Astrocyte (in vitro differentiated cells and primary cell): Measurements from ENCODE around the gene RIOK2. TPM values are rescaled to one million over a fixed set of nuclear protein-coding genes. Genes with fewer than 3 reads are reported as not detected.

Experiments used
- DNase-seq: peaks from one replicate; pipeline ENCODE4 v3.0.0-alpha.2; 2010; ENCODE audit warnings: low read depth
- FAIRE-seq: peaks from 2 replicates; lab custom pipeline; 2011; peaks lifted over from hg19 to GRCh38; lab: Jason Lieb, UNC
- H2AFZ ChIP-seq: 2 replicates; pipeline ENCODE4 v1.6.0; 2012; ENCODE audit warnings: low read depth, low read length, inconsistent platforms
- H3K27ac ChIP-seq: 2 replicates; pipeline ENCODE4 v1.5.1; 2011; ENCODE audit warnings: low read depth, low read length, inconsistent platforms
- H3K27me3 ChIP-seq: 2 replicates; pipeline ENCODE4 v1.6.0; 2011; ENCODE audit warnings: low read length, inconsistent platforms; ENCODE audit not compliant: insufficient read depth
- H3K36me3 ChIP-seq: 2 replicates; pipeline ENCODE4 v1.5.1; 2011; ENCODE audit warnings: low read length, inconsistent platforms; ENCODE audit not compliant: insufficient read depth
- H3K4me1 ChIP-seq: 2 replicates; pipeline ENCODE4 v1.5.1; 2011; ENCODE audit warnings: low read length, inconsistent platforms; ENCODE audit not compliant: insufficient read depth
- H3K4me2 ChIP-seq: 2 replicates; pipeline ENCODE4 v1.6.0; 2012; ENCODE audit warnings: low read length, inconsistent platforms
- H3K4me3 ChIP-seq: 2 replicates; pipeline ENCODE4 v1.5.1; 2011; ENCODE audit warnings: low read depth, mild to moderate bottlenecking, low read length, inconsistent platforms; ENCODE audit not compliant: insufficient read depth
- H3K79me2 ChIP-seq: 2 replicates; pipeline ENCODE4 v1.6.0; 2012; ENCODE audit warnings: mild to moderate bottlenecking, low read length, inconsistent platforms; ENCODE audit not compliant: insufficient read depth
- H3K9ac ChIP-seq: 2 replicates; pipeline ENCODE4 v1.6.0; 2012; ENCODE audit warnings: mild to moderate bottlenecking, low read length, inconsistent platforms
- H3K9me3 ChIP-seq: 2 replicates; pipeline ENCODE4 v1.5.1; 2012; ENCODE audit warnings: low read depth, mild to moderate bottlenecking, low read length, inconsistent platforms; ENCODE audit not compliant: insufficient read depth
- H4K20me1 ChIP-seq: 2 replicates; pipeline ENCODE4 v1.6.0; 2012; ENCODE audit warnings: low read length, inconsistent platforms; ENCODE audit not compliant: insufficient read depth
- H3K27ac Mint-ChIP-seq: one replicate; pipeline ENCODE4 v1.8.0; 2021; ENCODE audit warnings: mild to moderate bottlenecking, mixed read lengths; ENCODE audit not compliant: unreplicated experiment
- H3K27me3 Mint-ChIP-seq: one replicate; pipeline ENCODE4 v1.8.0; 2021; ENCODE audit warnings: low read depth, mixed read lengths; ENCODE audit not compliant: unreplicated experiment
- H3K36me3 Mint-ChIP-seq: one replicate; pipeline ENCODE4 v1.8.0; 2021; ENCODE audit warnings: low read depth, mixed read lengths; ENCODE audit not compliant: unreplicated experiment
- H3K4me1 Mint-ChIP-seq: one replicate; pipeline ENCODE4 v1.8.0; 2021; ENCODE audit warnings: low read depth, mixed read lengths; ENCODE audit not compliant: unreplicated experiment
- H3K4me3 Mint-ChIP-seq: one replicate; pipeline ENCODE4 v1.8.0; 2021; ENCODE audit warnings: mild to moderate bottlenecking, moderate library complexity, mixed read lengths; ENCODE audit not compliant: unreplicated experiment
- H3K9me3 Mint-ChIP-seq: one replicate; pipeline ENCODE4 v1.8.0; 2021; ENCODE audit warnings: mild to moderate bottlenecking, mixed read lengths; ENCODE audit not compliant: unreplicated experiment
- EZH2 ChIP-seq: IDR thresholded peaks from 2 replicates; pipeline ENCODE4 v1.6.1; 2012; ENCODE audit warnings: mild to moderate bottlenecking, low read length, inconsistent platforms; ENCODE audit not compliant: insufficient read depth
- total RNA-seq: library from RNA; stranded (reverse); gene quantifications from 2 replicates; pipeline ENCODE4 v1.2.1, GENCODE V29; 2021
- TF ChIP-seq, protein P1 (sequence below): IDR thresholded peaks from 2 replicates; pipeline ENCODE4 v1.5.1; 2011; ENCODE audit warnings: low read depth, mild to moderate bottlenecking, inconsistent platforms, low read length, moderate library complexity; ENCODE audit not compliant: insufficient read depth

Gene RIOK2
- total RNA-seq, 1 donor from 2014 or later: 39.4 TPM

DNA sequence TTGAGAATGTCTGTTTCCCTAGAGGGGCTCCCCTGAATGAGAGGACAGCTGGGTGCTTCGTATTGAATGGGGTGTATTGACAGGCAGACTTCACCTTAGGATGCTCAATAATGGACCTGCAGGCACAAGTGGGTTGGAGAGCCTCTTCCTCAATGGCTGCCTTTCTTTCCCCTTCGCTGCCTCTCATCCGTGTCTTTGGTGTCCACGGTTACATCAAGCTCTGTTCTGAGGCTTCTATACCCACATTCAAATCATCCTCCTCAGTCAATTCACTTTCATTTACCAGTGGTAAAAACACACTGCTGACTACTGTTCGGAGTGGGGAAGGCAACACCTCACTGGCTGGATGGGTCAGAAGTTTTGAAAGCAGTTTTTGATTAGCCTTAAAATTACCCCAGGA lies 61.2 kb downstream of the RIOK2 start:
- no peak overlapping the region for H3K4me2 ChIP-seq
- no peaks in the 10 kb centered on the region for H3K27me3 Mint-ChIP-seq
- peaks cover 3% of the 10 kb centered on the region for H3K4me1 Mint-ChIP-seq
- no peaks in the 10 kb centered on the region for H3K36me3 ChIP-seq
- H3K27ac Mint-ChIP-seq: no peak overlapping the region
- H3K4me3 ChIP-seq: no peak overlapping the region
- no peaks in the 10 kb centered on the region for H3K79me2 ChIP-seq
- H3K9me3 ChIP-seq: no peaks in the 10 kb centered on the region
- H4K20me1 ChIP-seq: no peaks in the 10 kb centered on the region
- FAIRE-seq (no peak), DNase-seq (no peak)
- H3K9me3 Mint-ChIP-seq: no peaks in the 10 kb centered on the region
- no peaks in the 10 kb centered on the region for H3K4me1 ChIP-seq
- H3K36me3 Mint-ChIP-seq: no peaks in the 10 kb centered on the region
- H3K9ac ChIP-seq: no peak overlapping the region
- no peaks in the 10 kb centered on the region for H3K27me3 ChIP-seq
- no peak overlapping the region for H3K4me3 Mint-ChIP-seq
- TF ChIP-seq, protein P1, sequence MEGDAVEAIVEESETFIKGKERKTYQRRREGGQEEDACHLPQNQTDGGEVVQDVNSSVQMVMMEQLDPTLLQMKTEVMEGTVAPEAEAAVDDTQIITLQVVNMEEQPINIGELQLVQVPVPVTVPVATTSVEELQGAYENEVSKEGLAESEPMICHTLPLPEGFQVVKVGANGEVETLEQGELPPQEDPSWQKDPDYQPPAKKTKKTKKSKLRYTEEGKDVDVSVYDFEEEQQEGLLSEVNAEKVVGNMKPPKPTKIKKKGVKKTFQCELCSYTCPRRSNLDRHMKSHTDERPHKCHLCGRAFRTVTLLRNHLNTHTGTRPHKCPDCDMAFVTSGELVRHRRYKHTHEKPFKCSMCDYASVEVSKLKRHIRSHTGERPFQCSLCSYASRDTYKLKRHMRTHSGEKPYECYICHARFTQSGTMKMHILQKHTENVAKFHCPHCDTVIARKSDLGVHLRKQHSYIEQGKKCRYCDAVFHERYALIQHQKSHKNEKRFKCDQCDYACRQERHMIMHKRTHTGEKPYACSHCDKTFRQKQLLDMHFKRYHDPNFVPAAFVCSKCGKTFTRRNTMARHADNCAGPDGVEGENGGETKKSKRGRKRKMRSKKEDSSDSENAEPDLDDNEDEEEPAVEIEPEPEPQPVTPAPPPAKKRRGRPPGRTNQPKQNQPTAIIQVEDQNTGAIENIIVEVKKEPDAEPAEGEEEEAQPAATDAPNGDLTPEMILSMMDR: no peak
- no peak for TF ChIP-seq EZH2
- H3K27ac ChIP-seq: no peak overlapping the region
- no peak overlapping the region for H2AFZ ChIP-seq

DNA sequence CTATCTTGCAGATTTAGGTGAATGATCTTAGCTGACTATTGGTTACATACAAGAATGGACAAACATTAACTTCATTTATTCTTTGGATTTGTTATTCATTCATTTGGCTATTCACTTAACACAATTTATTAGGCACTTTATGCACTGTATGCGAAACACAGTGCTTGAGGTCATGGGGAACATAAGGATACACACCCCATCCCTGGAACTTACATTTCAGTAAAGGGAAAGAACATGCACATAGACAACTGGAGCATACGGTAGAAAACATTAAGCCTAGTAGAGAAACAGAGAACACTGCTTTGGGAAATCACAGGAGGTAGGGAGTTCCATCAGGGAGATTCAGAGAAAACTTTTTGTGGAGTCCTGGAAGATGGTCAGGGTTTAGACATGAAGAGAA lies 62.9 kb downstream of the RIOK2 start:
- TF ChIP-seq, protein P1: no peak
- no peak for TF ChIP-seq EZH2

DNA sequence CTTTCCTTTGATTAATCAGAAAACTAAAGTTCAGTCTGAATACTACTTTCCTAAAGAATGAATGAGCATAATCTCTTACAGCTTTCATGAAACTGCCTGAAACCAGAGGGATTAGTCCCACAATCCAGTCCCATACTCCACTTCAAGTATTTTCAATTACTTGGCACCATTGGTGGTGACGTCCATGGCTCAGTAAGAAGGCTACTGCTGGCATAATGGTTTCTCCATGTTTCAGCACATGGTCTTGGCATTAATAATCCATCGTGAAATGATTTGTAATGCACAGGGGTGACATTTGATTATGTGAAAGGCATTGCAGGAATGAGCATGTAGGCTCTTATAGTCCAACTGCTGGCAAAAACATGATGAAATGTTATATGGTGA lies 64.0 kb downstream of the RIOK2 start:
- Mint-ChIP-seq H3K27ac (no peak overlapping the region), H3K27me3 (no peaks in the 10 kb centered on the region), H3K36me3 (no peaks in the 10 kb centered on the region), H3K4me3 (no peak overlapping the region), H3K4me1 (no peaks in the 10 kb centered on the region), H3K9me3 (no peaks in the 10 kb centered on the region)
- Histone ChIP-seq H2AFZ (no peak overlapping the region), H3K27ac (no peak overlapping the region), H3K4me3 (no peak overlapping the region), H3K79me2 (no peaks in the 10 kb centered on the region), H3K27me3 (no peaks in the 10 kb centered on the region), H4K20me1 (no peaks in the 10 kb centered on the region), H3K4me1 (no peaks in the 10 kb centered on the region), H3K9ac (no peak overlapping the region), H3K9me3 (no peaks in the 10 kb centered on the region), H3K36me3 (no peaks in the 10 kb centered on the region), H3K4me2 (no peak overlapping the region)
- TF ChIP-seq, protein P1: no peak
- no peak for TF ChIP-seq EZH2
- no peak for FAIRE-seq
- no peak for DNase-seq

More for the DNA sequence above, 62.9 kb downstream of the RIOK2 start:
- Mint-ChIP-seq H3K4me1 (peaks cover 3% of the 10 kb centered on the region), H3K27me3 (no peaks in the 10 kb centered on the region), H3K9me3 (no peaks in the 10 kb centered on the region), H3K36me3 (no peaks in the 10 kb centered on the region), H3K27ac (no peak overlapping the region), H3K4me3 (no peak overlapping the region)
- Histone ChIP-seq H2AFZ (no peak overlapping the region), H3K9ac (no peak overlapping the region), H3K27me3 (no peaks in the 10 kb centered on the region), H3K79me2 (no peaks in the 10 kb centered on the region), H3K4me2 (no peak overlapping the region), H3K4me3 (no peak overlapping the region), H4K20me1 (no peaks in the 10 kb centered on the region), H3K27ac (no peak overlapping the region), H3K4me1 (no peaks in the 10 kb centered on the region), H3K36me3 (no peaks in the 10 kb centered on the region), H3K9me3 (no peaks in the 10 kb centered on the region)
- FAIRE-seq: no peak
- no peak for DNase-seq
